PFSK-1 (cell line): ENCODE data around the gene METTL26.

ENCODE experiments used
- SIN3A ChIP-seq: IDR thresholded peaks from 2 replicates; pipeline ENCODE4 v1.6.1; 2012; ENCODE audit warnings: mild to moderate bottlenecking, low read length, moderate library complexity, borderline replicate concordance; ENCODE audit not compliant: insufficient read depth
- TAF1 ChIP-seq: IDR thresholded peaks from 2 replicates; pipeline ENCODE4 v1.6.1; 2012; ENCODE audit warnings: low read length, control low read depth, borderline replicate concordance; ENCODE audit not compliant: insufficient read depth
- TF ChIP-seq, protein P1 (sequence below), 2 experiments: IDR thresholded peaks; 2 replicates each; pipeline versions ENCODE4 v1.6.1 to v1.8.0; 2011 to 2012; ENCODE audit warnings: low read depth in 2 of 2, low read length in 2 of 2, control low read depth in 1 of 2, inconsistent platforms in 1 of 2, mild to moderate bottlenecking in 1 of 2, moderate library complexity in 1 of 2; ENCODE audit not compliant: insufficient read depth in 1 of 2

GRCh38 chr16:591892-592517 is 44.1 kb downstream of the METTL26 start:
- TF ChIP-seq SIN3A (no peak), TAF1 (no peak)
- TF ChIP-seq, protein P1, sequence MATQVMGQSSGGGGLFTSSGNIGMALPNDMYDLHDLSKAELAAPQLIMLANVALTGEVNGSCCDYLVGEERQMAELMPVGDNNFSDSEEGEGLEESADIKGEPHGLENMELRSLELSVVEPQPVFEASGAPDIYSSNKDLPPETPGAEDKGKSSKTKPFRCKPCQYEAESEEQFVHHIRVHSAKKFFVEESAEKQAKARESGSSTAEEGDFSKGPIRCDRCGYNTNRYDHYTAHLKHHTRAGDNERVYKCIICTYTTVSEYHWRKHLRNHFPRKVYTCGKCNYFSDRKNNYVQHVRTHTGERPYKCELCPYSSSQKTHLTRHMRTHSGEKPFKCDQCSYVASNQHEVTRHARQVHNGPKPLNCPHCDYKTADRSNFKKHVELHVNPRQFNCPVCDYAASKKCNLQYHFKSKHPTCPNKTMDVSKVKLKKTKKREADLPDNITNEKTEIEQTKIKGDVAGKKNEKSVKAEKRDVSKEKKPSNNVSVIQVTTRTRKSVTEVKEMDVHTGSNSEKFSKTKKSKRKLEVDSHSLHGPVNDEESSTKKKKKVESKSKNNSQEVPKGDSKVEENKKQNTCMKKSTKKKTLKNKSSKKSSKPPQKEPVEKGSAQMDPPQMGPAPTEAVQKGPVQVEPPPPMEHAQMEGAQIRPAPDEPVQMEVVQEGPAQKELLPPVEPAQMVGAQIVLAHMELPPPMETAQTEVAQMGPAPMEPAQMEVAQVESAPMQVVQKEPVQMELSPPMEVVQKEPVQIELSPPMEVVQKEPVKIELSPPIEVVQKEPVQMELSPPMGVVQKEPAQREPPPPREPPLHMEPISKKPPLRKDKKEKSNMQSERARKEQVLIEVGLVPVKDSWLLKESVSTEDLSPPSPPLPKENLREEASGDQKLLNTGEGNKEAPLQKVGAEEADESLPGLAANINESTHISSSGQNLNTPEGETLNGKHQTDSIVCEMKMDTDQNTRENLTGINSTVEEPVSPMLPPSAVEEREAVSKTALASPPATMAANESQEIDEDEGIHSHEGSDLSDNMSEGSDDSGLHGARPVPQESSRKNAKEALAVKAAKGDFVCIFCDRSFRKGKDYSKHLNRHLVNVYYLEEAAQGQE (IDR thresholded peaks at IDR 0.05; ENCODE audit: insufficient read depth in 1 of 2, low read depth in 2 of 2, low read length in 2 of 2) = no peak
